ENCODE results near the gene CDH23.

Gene CDH23

DNA sequence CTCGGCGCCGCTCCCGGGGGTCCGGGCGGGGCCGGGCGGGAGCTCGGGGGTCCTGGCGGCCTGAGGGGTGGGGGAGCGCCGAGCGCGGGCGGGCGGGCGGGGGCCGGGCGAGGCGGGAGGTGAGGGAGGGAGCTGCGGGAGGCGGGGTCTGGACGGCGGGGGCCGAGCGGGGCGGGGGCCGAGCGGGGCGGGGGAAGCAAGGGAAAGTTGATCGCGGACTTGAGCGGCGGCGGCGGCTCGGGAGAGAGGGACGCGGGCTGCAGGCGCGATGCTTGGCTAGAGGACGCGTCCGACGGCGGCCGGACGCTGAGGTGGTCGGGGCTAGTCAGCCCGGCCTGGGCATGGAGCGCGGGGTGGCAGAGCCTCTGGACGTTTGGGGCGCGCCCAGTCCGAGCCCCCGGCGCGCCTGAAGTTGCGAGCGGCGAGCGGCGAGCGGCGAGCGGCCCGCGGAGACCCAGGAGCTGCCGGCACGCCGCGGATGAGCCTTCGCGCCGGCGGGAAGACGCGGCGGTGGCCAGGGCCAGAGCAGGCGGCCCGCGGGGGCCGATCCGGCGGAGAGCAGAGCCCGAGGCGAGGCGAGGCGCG, at the start of gene CDH23:
CDH23 (plus strand) TSS at position 210 of the 585 bp plus-strand sequence. CDS start 42,912 bp downstream, outside the sequence.
- H3K79me2 ChIP-seq (ENCODE audit: insufficient read depth, low read length), result no peaks in the 10 kb centered on the region
- H3K4me3 ChIP-seq (ENCODE audit: low read length, poor library complexity, severe bottlenecking), result peak within 1 kb of the TSS; percentile 66

DNA sequence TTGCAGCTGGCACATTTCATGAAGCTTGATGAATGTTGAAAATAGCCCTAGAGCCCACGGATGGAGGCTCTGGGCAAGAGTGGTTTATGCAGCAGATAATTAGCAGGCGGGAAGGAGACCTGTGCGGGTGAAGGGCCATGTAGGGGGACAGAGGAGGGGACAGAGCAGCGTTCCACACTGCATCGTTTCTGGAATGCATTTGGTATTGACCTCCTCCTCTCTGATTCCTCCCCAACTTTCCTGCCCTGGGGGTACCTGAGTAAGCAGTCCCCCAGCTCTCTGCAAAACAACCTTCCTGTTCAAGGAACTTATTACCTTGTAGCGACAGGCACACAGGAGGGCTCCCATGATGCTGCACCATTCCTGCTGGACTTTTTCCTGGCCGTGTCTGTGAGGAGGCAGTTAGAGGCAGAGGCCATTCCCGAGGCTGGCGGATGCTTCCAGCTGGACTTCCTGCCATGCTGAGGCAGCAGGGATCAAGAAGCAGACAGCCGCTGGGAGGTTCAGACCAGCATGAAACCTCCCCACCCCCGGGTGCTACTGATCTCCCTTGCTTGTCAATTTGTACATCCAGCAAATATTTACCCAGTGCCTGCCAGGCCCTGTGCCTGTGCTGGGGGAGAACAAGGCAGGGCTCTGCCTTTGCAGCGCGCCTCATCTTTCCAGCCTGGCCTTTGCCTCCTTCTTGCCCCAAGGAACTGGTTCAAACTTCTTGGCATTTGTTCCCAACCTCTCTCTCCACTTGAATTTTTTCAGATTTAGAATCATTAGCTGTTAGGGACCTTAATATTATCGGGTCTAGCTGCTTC, 48.9 kb upstream of the CDH23 start:
- no peak overlapping the region for H3K4me2 ChIP-seq (ENCODE audit: low read depth, low read length, poor library complexity, severe bottlenecking)
- H4K20me1 ChIP-seq (ENCODE audit: insufficient read depth, low read length, poor library complexity, severe bottlenecking), result no peaks in the 10 kb centered on the region
- no peaks in the 10 kb centered on the region for H3K9me3 ChIP-seq (ENCODE audit: insufficient read depth, low read depth, low read length)
- peaks cover 21% of the 10 kb centered on the region; the same call in 1 of the 2 replicates for H3K36me3 ChIP-seq (ENCODE audit: insufficient read depth, low read length)
- no peak overlapping the region for H2AFZ ChIP-seq (ENCODE audit: low read length)
- no peak overlapping the region for H3K4me3 ChIP-seq (ENCODE audit: low read length, poor library complexity, severe bottlenecking)
- no peak overlapping the region for H3K9ac ChIP-seq (ENCODE audit: low read depth, low read length, poor library complexity, severe bottlenecking)
- H3K9me2 ChIP-seq (replicated peaks; ENCODE audit: low read depth, low read length), result no peaks in the 10 kb centered on the region
- no peaks in the 10 kb centered on the region for H3F3A ChIP-seq (ENCODE audit: low read depth)
- TF ChIP-seq EZH2phosphoT487 (IDR thresholded peaks at IDR 0.05; ENCODE audit: borderline replicate concordance), result no peak
- TF ChIP-seq, protein P1, sequence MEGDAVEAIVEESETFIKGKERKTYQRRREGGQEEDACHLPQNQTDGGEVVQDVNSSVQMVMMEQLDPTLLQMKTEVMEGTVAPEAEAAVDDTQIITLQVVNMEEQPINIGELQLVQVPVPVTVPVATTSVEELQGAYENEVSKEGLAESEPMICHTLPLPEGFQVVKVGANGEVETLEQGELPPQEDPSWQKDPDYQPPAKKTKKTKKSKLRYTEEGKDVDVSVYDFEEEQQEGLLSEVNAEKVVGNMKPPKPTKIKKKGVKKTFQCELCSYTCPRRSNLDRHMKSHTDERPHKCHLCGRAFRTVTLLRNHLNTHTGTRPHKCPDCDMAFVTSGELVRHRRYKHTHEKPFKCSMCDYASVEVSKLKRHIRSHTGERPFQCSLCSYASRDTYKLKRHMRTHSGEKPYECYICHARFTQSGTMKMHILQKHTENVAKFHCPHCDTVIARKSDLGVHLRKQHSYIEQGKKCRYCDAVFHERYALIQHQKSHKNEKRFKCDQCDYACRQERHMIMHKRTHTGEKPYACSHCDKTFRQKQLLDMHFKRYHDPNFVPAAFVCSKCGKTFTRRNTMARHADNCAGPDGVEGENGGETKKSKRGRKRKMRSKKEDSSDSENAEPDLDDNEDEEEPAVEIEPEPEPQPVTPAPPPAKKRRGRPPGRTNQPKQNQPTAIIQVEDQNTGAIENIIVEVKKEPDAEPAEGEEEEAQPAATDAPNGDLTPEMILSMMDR (conservative IDR thresholded peaks at IDR 0.05; ENCODE audit: low read length), result no peak
- H3K4me1 ChIP-seq (ENCODE audit: insufficient read depth, low read length, poor library complexity, severe bottlenecking), result no peaks in the 10 kb centered on the region
- no peaks in the 10 kb centered on the region for H3K79me2 ChIP-seq (ENCODE audit: insufficient read depth, low read length)
- no peaks in the 10 kb centered on the region for H3K27me3 ChIP-seq (ENCODE audit: insufficient read depth, low read length, poor library complexity, severe bottlenecking)

More for the DNA sequence above, at the start of gene CDH23:
- Histone ChIP-seq H3K9ac (ENCODE audit: low read depth, low read length, poor library complexity, severe bottlenecking) (no peak within 1 kb of the TSS), H3K9me2 (replicated peaks; ENCODE audit: low read depth, low read length) (no peaks in the 10 kb centered on the region), H3K27me3 (ENCODE audit: insufficient read depth, low read length, poor library complexity, severe bottlenecking) (no peaks in the 10 kb centered on the region), H4K20me1 (ENCODE audit: insufficient read depth, low read length, poor library complexity, severe bottlenecking) (no peaks in the 10 kb centered on the region), H2AFZ (ENCODE audit: low read length) (peak within 1 kb of the TSS; percentile 36; the same call in 1 of the 2 replicates), H3K4me2 (ENCODE audit: low read depth, low read length, poor library complexity, severe bottlenecking) (peak within 1 kb of the TSS; percentile 49), H3K36me3 (ENCODE audit: insufficient read depth, low read length) (no peaks in the 10 kb centered on the region), H3K4me1 (ENCODE audit: insufficient read depth, low read length, poor library complexity, severe bottlenecking) (peaks cover 3% of the 10 kb centered on the region), H3K9me3 (ENCODE audit: insufficient read depth, low read depth, low read length) (no peaks in the 10 kb centered on the region), H3F3A (ENCODE audit: low read depth) (no peaks in the 10 kb centered on the region)
- TF ChIP-seq EZH2phosphoT487 (IDR thresholded peaks at IDR 0.05; ENCODE audit: borderline replicate concordance), result no peak
- TF ChIP-seq, protein P1 (conservative IDR thresholded peaks at IDR 0.05; ENCODE audit: low read length), result no peak

DNA sequence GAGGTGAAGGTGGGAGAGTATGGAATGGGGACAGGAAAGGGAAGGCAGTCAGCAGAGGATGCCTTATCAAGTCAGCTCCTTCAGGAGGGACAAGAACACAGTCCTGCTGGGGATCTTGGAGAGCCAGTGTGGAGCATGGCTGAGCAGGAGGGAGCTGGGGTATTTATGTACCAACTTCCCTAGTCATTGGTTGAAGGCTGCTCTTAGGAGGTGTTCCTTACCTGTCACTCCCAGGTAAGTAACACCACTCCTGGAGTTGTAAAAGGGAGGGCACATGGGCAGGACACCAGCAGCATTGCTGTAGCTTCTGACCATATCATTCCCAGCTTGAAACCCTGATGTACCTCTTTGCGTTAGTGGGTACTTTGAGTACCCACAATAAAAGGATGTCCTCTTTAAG, 47.9 kb upstream of the CDH23 start:
- H4K20me1 ChIP-seq (ENCODE audit: insufficient read depth, low read length, poor library complexity, severe bottlenecking), result no peaks in the 10 kb centered on the region
- no peak overlapping the region for H2AFZ ChIP-seq (ENCODE audit: low read length)
- no peaks in the 10 kb centered on the region for H3K27me3 ChIP-seq (ENCODE audit: insufficient read depth, low read length, poor library complexity, severe bottlenecking)
- no peak overlapping the region for H3K9ac ChIP-seq (ENCODE audit: low read depth, low read length, poor library complexity, severe bottlenecking)
- no peaks in the 10 kb centered on the region for H3K4me1 ChIP-seq (ENCODE audit: insufficient read depth, low read length, poor library complexity, severe bottlenecking)
- no peak overlapping the region for H3K4me2 ChIP-seq (ENCODE audit: low read depth, low read length, poor library complexity, severe bottlenecking)
- H3K79me2 ChIP-seq (ENCODE audit: insufficient read depth, low read length), result no peaks in the 10 kb centered on the region
- TF ChIP-seq EZH2phosphoT487 (IDR thresholded peaks at IDR 0.05; ENCODE audit: borderline replicate concordance), result no peak
- TF ChIP-seq, protein P1 (conservative IDR thresholded peaks at IDR 0.05; ENCODE audit: low read length), result no peak
- peaks cover 32% of the 10 kb centered on the region; the same call in 1 of the 2 replicates for H3K36me3 ChIP-seq (ENCODE audit: insufficient read depth, low read length)
- no peak overlapping the region for H3K4me3 ChIP-seq (ENCODE audit: low read length, poor library complexity, severe bottlenecking)
- no peaks in the 10 kb centered on the region for H3K9me3 ChIP-seq (ENCODE audit: insufficient read depth, low read depth, low read length)
- no peaks in the 10 kb centered on the region for H3K9me2 ChIP-seq (replicated peaks; ENCODE audit: low read depth, low read length)
- no peaks in the 10 kb centered on the region for H3F3A ChIP-seq (ENCODE audit: low read depth)

Data from Loucy (cell line).